ENCODE data around the gene DENND4C.

DENND4C gene

GRCh38 chr9:19298436-19299000 lies 68.0 kb downstream of the DENND4C start:
- TF ChIP-seq ZFX (IDR thresholded peaks at IDR 0.05; ENCODE audit: borderline replicate concordance) (no peak), CTCF (IDR thresholded peaks at IDR 0.05) (no peak)
- H3K27ac ChIP-seq, result no peak overlapping the region

- H3K27ac ChIP-seq, result no peak overlapping the region
- no peak for TF ChIP-seq ZFX (IDR thresholded peaks at IDR 0.05; ENCODE audit: borderline replicate concordance)
- no peak for TF ChIP-seq CTCF (IDR thresholded peaks at IDR 0.05)
These were observed 72.7 kb downstream of the DENND4C start for GRCh38 chr9:19303216-19303615.

GRCh38 chr9:19306568-19306967 lies 76.1 kb downstream of the DENND4C start:
- no peak for TF ChIP-seq CTCF (IDR thresholded peaks at IDR 0.05)
- TF ChIP-seq ZFX (IDR thresholded peaks at IDR 0.05; ENCODE audit: borderline replicate concordance), result no peak

GRCh38 chr9:19310246-19310645 lies 79.8 kb downstream of the DENND4C start:
- TF ChIP-seq ZFX (IDR thresholded peaks at IDR 0.05; ENCODE audit: borderline replicate concordance) (no peak), CTCF (IDR thresholded peaks at IDR 0.05) (no peak)
- no peak overlapping the region for H3K27ac ChIP-seq

More at GRCh38 chr9:19306568-19306967, 76.1 kb downstream of the DENND4C start:
- H3K27ac ChIP-seq, result no peak overlapping the region

- no peak overlapping the region for H3K27ac ChIP-seq
- TF ChIP-seq CTCF (IDR thresholded peaks at IDR 0.05), result no peak
- TF ChIP-seq ZFX (IDR thresholded peaks at IDR 0.05; ENCODE audit: borderline replicate concordance), result no peak
These were observed 83.1 kb downstream of the DENND4C start for GRCh38 chr9:19313573-19313972.

- TF ChIP-seq CTCF (IDR thresholded peaks at IDR 0.05) (no peak), ZFX (IDR thresholded peaks at IDR 0.05; ENCODE audit: borderline replicate concordance) (no peak)
- H3K27ac ChIP-seq, result no peak overlapping the region
These were observed 90.0 kb downstream of the DENND4C start for GRCh38 chr9:19320495-19320894.

GRCh38 chr9:19331877-19332276 lies 101.4 kb downstream of the DENND4C start:
- no peak for TF ChIP-seq ZFX (IDR thresholded peaks at IDR 0.05; ENCODE audit: borderline replicate concordance)
- TF ChIP-seq CTCF (IDR thresholded peaks at IDR 0.05), result no peak
- H3K27ac ChIP-seq, result no peak overlapping the region

Measured in 22Rv1 (cell line).